Measurements from ENCODE around the gene PRDM16. TPM values are rescaled to one million over a fixed set of nuclear protein-coding genes. Genes with fewer than 3 reads are reported as not detected.

The PRDM16 gene
- total RNA-seq, 1 donor from 2014 or later: 0.79 TPM

DNA sequence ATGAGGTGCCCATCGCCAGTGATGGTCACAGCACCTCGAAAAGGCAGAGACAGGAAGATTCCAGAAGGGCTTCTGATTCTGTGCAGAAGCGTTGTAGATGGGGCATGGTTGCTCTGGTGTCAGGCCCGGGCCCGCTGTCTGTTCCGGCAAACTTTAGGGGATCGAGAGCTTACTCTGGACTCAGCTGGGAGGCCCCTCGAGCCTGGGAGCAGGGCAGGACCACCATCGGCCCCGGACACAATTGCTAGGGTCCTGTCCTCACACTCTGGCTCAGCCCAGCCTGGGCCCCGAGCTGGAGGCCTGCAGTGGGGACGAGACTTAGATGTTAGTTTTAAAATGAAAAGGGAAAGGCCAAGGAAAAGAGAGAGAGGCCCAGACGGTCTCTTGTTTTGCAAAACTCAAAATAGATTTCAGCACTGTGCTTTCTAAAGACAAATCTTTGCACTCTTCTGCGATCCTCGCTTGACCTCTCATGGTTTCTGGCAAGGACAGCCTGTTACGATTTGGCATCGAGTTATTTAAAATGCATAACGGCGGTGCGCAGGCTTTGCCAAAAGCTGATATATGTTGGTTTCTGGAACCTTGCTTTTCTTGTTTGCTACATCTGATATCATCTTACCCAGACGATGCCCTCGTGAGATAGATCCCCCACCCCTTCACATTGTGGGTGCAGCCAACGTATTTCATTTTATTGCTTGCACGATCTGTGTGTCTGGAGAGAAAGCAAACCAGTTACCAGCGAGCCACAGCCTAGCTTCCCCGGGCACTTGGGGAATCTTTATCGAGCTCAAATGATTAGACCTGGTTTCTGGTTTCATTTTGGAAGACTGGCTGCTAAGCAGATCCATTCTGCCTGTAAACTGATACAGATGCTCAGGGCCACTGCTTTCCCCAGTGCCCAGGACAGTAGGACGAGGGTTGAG lies 58.0 kb downstream of the PRDM16 start:
- no peak for FAIRE-seq
- no peaks in the 10 kb centered on the region for H3K27me3 ChIP-seq (ENCODE audit: control insufficient read depth, insufficient read depth, low read length)
- no peak overlapping the region for H3K4me3 ChIP-seq (ENCODE audit: low read depth, low read length)
- no peaks in the 10 kb centered on the region for H3K36me3 ChIP-seq (ENCODE audit: control insufficient read depth, insufficient read depth, low read length)
- TF ChIP-seq, protein P1, sequence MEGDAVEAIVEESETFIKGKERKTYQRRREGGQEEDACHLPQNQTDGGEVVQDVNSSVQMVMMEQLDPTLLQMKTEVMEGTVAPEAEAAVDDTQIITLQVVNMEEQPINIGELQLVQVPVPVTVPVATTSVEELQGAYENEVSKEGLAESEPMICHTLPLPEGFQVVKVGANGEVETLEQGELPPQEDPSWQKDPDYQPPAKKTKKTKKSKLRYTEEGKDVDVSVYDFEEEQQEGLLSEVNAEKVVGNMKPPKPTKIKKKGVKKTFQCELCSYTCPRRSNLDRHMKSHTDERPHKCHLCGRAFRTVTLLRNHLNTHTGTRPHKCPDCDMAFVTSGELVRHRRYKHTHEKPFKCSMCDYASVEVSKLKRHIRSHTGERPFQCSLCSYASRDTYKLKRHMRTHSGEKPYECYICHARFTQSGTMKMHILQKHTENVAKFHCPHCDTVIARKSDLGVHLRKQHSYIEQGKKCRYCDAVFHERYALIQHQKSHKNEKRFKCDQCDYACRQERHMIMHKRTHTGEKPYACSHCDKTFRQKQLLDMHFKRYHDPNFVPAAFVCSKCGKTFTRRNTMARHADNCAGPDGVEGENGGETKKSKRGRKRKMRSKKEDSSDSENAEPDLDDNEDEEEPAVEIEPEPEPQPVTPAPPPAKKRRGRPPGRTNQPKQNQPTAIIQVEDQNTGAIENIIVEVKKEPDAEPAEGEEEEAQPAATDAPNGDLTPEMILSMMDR (IDR thresholded peaks at IDR 0.05; ENCODE audit: insufficient read depth, low read length, severe bottlenecking): no peak
- DNase-seq (ENCODE audit: low read depth): no peak

- FAIRE-seq (no peak), DNase-seq (ENCODE audit: low read depth) (no peak)
- no peaks in the 10 kb centered on the region for H3K27me3 ChIP-seq (ENCODE audit: control insufficient read depth, insufficient read depth, low read length)
- no peaks in the 10 kb centered on the region for H3K36me3 ChIP-seq (ENCODE audit: control insufficient read depth, insufficient read depth, low read length)
- H3K4me3 ChIP-seq (ENCODE audit: low read depth, low read length): no peak overlapping the region
- TF ChIP-seq, protein P1 (IDR thresholded peaks at IDR 0.05; ENCODE audit: insufficient read depth, low read length, severe bottlenecking): no peak
Measured at GRCh38 chr1:3127738-3128137, 58.7 kb downstream of the PRDM16 start.

DNA sequence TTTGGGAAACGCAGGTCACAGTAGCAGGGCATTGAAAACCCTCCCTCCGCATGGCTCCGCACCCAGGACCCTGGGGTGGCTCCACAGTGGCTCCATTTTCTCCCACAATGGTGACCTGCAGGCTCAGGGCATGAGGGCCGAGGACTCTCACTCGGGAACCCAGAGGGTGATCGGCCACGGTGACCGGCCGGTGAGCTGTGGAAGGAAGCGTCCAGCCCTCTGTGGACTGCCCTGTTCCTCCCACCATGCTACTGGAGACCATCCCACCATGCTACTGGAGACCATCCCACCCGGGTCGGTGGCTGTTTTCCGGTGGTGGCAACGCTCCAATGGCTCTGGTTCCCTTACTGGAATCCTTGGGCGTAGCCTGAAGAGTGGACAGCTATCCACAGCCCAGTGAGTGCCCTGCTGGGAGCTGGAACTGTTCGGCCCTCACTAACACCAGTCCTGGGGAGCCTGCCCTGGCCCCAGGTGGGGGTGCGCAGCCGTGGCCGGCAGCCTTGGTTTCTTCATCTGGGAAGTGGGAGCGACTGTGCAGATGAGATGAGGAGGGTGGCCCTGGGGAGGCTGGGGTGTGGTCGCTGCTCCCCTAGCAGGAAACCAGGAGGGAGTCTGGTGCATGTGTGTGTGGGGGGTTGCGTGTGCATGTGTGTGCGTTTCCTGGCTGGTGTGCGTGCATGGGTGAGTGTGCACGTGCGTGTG lies 59.6 kb downstream of the PRDM16 start:
- TF ChIP-seq, protein P1 (IDR thresholded peaks at IDR 0.05; ENCODE audit: insufficient read depth, low read length, severe bottlenecking): no peak
- H3K4me3 ChIP-seq (ENCODE audit: low read depth, low read length): no peak overlapping the region
- no peaks in the 10 kb centered on the region for H3K27me3 ChIP-seq (ENCODE audit: control insufficient read depth, insufficient read depth, low read length)
- DNase-seq (ENCODE audit: low read depth) (no peak), FAIRE-seq (no peak)
- H3K36me3 ChIP-seq (ENCODE audit: control insufficient read depth, insufficient read depth, low read length): no peaks in the 10 kb centered on the region

GRCh38 chr1:3129133-3129490 lies 60.1 kb downstream of the PRDM16 start:
- TF ChIP-seq, protein P1 (IDR thresholded peaks at IDR 0.05; ENCODE audit: insufficient read depth, low read length, severe bottlenecking): no peak
- FAIRE-seq (peak; percentile 96), DNase-seq (ENCODE audit: low read depth) (no peak)
- Histone ChIP-seq H3K4me3 (ENCODE audit: low read depth, low read length) (no peak overlapping the region), H3K36me3 (ENCODE audit: control insufficient read depth, insufficient read depth, low read length) (no peaks in the 10 kb centered on the region), H3K27me3 (ENCODE audit: control insufficient read depth, insufficient read depth, low read length) (no peaks in the 10 kb centered on the region)

DNA sequence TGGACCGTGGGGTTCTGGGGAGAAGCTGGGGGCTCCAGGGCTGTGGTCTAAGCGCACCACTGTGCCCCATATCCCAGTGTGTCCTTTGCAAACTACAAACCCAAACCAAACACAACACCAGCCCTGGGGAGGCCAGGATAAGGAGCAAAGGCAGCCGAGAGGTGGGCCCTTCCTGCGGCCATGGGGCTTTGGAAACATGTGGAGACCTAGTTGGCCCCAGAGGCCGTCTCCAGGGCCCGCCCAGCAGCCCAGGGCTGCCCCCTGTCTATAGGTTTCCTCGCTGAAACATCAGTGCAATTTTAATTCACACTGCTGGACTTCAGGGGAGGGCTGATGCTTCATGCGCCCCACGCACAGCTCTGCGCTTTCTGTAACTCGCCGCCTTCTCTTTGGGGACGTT lies 61.3 kb downstream of the PRDM16 start:
- H3K36me3 ChIP-seq (ENCODE audit: control insufficient read depth, insufficient read depth, low read length): no peaks in the 10 kb centered on the region
- TF ChIP-seq, protein P1 (IDR thresholded peaks at IDR 0.05; ENCODE audit: insufficient read depth, low read length, severe bottlenecking): no peak
- H3K27me3 ChIP-seq (ENCODE audit: control insufficient read depth, insufficient read depth, low read length): no peaks in the 10 kb centered on the region
- no peak for DNase-seq (ENCODE audit: low read depth)
- no peak overlapping the region for H3K4me3 ChIP-seq (ENCODE audit: low read depth, low read length)
- no peak for FAIRE-seq

Data from bronchial epithelial cell (primary cell).